HuH-7 (cell line): ENCODE data around the gene CIITA.

ENCODE experiments used
- DNase-seq: peaks from one replicate; pipeline ENCODE4 v3.0.0; 2011; ENCODE audit warnings: low spot score

CIITA gene

DNA sequence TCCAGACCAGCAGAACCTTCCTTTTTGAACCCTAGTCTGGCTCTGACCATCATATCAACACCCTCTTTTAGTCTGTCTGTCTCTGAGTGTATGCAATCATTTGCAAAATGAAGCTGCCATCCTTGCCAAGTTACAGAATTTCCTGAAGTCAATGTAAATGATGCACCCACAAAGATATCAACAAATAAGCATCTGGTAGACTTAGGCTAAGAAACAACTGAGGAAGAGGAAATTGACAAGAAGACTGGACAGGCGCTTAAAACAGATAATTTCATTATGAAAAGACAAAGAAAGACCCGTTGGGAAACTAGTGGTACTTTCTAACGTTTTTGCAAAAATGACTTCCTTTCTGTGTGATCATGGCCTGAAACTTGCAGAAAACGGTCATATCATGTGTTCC is 24.7 kb upstream of the CIITA start:
- DNase-seq: no peak

DNA sequence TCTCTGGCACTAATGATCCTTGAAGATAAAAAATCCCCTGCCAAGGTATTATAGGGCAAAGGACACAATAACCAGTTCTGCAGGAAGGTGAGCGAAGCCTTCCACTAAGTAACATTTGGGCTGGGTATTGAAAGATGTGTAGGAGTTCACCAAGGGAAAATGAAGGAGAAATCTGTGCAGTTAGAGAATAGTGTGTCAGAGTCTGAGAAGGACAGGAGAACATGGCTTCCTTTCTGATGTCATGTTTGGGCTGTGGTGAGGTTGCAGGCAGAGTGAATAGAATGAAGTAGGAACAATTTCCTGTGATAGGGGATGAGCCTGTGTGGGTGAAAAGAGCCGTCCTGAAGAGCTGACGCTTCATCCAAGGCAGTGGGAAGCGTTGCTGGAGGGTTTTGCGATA is 24.1 kb upstream of the CIITA start:
- no peak for DNase-seq

DNA sequence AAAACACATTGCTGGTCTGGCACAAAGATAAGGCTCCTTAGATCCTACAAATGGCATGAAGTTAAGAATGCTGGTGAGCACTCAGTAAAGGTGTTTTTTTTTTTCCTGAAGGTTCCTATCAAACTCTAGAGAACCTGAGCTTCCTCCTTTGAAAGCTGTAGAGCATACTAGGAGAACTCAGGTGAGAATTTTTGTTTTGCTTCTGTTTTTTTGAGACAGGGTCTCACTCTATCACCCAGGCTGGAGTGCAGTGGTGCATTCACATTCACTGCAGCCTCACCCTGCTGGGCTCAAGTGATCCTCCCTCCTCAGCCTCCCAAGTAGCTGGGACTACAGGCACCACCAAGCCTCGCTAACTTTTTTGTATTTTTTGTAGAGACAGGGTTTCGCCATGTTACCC is 21.0 kb upstream of the CIITA start:
- DNase-seq: no peak

DNA sequence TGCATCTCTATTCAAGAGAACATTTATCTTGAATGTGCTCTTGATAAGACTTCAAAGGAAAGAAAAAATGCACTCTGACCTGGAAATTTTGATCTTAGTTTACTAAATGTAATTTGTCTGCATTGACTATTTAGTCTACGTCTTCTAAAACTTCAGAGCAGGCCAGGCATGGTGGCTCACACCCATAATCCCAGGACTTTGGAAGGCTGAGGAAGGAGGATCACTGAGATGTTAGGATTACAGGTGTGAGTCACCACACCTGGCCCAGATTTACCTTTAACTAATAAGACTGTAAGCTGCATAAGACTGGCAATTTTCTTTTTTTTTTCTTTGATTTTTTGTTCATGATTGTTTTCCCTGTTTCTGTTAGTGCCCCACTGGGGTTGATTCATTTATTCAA is 18.8 kb upstream of the CIITA start:
- DNase-seq: no peak

DNA sequence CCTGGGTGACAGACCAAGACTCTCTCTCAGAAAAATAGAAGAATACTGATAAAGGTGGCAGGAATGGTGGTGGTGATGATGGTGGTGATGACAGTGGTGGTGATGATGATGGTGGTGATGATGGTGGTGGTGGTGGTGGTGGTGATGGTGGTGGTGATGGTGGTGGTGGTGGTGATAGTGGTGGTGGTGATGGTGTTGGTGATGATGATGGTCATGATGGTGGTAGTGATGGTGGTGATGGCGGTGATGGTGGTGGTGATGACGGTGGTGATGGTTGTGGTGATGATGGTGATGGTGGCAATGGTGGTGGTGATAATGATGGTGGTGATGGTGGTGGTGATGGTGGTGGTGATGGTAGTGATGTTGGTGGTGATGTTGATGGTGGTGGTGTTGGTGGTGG is 18.0 kb upstream of the CIITA start:
- no peak for DNase-seq

DNA sequence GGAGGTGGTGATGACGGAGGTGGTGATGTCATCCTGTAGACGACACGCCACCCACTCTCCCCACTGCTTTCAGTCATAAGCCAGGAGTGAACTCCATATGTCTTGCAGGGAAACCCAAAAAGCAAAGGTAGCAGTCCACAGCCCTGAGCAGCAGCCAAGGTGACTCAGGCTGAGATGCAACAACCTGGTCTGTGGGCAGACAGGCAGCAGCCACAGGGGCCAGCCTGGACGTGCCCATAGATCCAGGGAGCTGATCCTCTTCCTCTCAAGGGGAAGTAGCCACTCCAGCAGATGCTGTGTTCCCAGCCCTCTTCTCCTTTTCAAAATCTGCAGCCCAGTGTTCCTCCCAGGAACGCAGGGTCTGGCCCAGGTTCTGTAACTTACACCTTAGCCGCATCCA is 17.3 kb upstream of the CIITA start:
- DNase-seq: no peak

DNA sequence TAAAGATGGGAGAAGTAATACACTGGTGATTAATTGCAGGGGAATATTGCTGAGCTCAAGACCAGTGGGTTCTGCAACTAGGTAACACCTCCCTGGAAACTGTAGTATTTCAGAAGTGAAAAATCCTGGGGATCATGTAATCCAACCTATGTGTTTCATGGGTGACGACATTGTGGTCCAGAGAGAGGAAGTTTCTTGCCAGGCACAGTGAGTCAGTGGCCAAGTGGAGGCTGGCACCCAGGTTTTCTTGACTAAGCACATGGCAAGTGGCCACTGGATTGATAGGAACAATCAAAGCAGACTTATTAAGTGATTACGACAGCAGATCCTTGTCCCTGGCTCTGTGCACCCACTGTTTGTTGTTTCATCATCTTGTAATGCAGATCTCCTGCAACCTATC is 14.6 kb upstream of the CIITA start:
- no peak for DNase-seq

DNA sequence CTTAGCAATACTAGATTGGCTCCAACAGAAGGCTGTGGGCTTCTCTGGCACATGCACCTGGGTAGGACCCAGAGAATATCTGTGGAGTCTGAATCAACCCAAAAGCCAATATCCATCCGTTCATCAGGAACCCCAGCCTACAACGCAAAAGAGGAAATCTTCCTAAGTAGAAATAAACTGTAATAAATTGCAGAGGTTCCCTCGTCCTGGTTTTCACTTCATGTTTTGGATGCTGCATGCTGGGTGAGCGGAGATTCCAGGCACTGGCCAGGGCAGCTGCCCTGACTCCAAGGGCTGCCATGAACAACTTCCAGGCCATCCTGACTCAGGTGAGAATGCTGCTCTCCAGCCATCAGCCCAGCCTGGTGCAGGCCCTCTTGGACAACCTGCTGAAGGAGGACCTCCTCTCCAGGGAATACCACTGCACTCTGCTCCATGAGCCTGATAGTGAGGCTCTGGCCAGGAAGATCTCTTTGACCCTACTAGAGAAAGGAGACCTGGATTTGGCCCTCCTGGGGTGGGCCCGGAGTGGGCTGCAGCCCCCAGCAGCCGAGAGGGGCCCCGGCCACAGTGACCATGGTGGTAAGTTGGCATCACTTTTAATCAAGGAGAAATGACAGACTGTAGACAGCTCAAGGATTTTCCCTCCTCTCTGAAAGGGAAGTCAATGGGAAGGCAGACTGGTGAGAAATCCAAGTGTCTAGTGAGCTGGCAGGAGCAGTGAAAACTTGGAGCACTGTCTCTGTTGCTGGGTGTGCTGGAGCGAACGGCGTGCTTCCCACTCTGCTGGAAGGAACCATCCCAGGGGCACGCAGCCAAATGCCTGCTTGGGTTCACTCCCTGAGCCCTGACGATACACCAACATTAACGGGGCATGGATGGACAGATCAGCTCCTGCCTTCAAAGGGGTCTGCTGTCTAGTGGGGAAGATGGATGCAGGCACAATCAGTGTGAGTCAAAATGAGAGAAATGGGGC is 10.7 kb upstream of the CIITA start:
- no peak for DNase-seq

DNA sequence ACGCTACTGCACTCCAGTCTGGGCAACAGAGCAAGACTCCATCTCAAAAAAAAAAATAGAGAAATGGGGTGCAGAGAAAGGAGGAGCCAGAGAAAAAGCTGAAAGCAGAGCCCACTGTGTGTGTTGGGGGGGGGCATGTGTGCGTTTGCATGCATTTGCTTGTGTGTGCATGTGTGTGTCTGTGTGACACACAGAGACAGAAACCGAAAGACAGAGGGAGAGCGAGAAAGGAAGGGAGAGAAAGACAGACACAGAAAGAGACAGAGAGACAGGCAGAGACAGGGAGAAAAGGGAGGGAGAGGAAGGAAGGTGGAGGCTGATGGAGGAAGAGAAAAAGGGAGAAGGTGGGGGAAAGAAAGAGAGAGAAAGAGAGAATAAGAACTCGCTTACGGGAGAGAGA is 9.8 kb upstream of the CIITA start:
- DNase-seq: no peak

DNA sequence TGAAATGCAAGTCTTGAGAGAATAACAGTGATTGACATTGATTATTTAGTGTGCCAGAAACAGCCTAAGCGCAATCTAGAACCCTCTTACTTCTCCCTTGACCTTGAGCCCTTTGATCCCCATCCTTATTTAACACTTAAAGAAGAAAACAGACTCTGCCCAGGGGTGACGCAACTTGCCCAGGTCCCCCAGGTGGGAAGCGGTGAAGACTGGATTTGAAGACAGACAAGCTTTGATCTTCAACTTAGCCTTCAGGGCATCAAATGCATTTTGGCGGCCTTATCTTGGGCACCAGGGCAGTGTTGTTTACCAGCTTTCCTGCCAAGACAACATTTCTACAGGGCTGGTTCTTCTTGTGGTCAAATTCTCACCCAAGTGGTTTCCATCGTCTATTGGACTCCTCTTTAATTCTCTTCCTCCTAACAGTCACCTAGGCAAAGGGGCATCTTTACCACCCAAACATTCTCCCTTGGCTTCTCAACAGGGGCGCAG is 8.9 kb upstream of the CIITA start:
- no peak for DNase-seq

DNA sequence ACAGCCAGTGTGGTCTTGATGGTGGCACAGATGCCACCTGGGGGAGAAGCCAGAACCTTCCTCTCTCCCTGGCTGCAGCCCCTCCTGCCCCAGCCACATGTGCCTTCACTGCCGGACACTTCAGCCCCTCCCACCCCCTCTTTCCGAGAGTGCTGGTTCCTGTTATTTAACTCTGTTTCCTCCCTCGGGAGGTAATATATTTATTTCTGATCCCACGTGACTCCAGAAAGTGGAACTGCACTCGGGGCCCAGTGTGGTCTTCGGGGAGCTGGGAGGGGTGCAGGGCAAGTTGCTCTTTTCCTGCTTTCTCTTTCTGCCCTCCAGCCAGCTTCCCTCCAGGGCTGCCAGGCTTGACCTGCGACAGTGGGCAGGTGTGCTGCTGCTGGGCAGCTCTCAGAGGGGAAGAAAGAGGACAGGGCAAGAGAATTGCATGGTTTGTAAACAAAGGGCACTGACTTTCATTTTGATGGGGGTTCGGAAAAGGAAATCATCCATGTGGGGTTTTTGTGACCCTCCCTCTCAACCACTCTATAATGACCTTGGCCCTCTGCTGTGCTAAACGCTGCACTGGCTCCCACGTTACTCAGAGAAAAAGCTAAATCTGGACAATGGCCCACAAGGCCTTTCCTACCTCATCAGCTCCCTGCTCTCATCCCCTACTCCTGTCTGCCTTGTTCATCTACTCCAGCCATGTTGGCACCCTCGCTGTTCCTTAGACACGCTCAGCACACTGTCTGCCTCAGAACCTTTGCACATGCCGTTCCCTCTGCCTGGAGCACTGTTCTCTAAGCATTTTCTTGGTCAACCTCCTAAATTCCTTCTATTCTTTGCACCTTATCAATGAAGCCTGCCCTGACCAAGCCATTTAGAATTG is 8.2 kb upstream of the CIITA start:
- DNase-seq: no peak

DNA sequence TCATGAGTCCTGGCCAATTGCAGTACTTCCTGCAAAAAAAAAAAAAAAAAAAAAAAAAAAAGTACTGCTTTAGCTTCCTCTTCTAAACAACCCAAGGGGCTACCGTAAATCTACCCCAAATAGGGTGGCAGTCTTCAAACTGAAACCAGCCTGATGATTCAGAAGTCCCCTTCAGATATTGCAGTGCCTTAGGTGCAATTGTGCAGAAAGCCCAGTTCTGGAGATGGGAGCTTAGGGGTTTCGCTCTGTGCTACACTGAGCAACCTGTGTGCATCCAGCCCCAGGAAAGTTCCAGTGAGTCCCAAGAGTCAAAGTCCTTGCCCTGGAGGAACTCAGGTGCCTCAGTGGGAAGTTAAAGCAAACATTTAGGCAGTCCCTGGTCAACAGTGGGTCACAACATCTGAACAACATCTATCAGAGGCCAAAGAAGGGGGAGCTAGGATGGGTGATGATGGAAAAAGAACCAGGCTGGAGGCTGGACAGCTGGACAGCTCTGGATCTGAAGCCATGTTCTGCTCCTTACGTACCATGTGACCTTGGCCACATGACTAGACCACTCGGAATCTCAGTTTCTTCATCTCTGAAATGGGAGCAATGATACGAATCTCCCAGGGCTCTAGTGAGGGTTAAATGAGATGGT is 6.7 kb upstream of the CIITA start:
- no peak for DNase-seq

DNA sequence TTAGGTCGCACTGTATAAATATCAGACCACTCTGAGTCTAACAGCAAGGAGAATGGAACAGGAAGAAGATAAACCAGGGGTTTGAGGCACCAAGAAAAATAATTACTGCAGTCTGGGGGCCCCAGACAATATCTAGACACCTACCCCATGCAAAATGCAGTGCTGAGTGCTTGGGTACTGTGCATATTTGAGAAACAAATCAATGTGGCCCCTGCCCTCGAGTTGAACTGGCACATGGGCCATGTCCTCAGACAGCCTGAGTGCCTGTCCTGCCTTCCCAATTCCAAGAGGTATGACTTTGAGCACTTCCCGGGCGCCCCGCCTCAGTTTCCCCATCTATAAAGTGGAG is 6.2 kb upstream of the CIITA start:
- no peak for DNase-seq

DNA sequence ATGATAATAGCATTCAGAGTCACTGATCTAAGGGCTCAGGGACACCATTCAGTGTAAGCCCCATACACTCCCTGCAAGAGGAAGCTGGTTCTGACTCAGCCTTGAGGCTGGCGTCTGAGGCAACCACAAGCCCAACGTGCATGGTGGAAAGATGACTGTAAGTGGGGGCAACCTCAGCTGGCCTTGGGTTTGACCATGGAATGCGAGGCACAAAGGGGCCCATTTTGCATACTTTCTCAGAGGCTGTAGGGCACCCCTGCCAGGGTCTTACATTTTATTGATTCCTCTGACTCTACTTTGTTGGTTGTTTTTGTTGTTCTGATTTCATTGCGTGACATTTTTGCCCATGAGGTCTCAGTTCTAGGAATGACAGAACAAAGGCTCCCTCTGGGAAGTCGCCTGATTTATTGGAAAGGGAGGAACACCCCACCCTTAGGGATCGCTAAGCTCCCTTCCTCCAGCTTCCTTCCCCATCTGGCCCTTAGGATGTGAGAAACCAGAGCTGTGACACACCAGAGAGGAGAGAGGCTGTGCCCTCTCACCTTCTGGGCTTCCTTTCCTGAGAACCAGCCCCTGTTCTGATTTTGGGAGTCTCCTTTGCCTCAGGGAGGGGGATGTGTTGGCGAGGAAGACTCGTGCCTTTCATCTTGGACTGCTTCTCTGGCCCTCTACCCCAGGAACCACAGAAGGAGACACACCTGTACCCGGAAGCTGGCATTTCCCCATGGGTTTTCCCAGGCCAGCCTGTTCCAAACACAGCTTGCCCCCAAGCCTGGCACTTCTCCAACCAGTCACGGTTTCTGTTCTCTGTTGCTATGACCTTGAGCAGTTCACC is 5.6 kb upstream of the CIITA start:
- no peak for DNase-seq

DNA sequence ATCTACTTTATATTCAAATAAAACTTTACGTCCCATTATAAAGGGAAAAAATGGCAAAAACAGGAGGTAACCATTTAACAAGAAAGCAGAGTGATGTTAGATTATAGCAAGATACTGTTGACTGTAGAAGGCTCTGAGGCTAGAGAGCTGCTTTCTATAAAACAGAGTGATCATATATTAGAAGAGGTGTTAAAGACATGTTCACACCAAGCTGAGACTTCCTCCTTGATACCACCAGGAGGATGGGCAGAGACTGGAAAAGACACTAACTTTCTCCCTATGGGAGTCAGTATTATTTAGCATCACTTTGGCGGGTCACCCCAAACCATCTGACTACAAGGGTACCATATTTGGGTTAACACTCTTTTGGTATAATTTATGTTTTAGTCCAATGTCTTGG is 687 bp upstream of the CIITA start:
- no peak for DNase-seq

DNA sequence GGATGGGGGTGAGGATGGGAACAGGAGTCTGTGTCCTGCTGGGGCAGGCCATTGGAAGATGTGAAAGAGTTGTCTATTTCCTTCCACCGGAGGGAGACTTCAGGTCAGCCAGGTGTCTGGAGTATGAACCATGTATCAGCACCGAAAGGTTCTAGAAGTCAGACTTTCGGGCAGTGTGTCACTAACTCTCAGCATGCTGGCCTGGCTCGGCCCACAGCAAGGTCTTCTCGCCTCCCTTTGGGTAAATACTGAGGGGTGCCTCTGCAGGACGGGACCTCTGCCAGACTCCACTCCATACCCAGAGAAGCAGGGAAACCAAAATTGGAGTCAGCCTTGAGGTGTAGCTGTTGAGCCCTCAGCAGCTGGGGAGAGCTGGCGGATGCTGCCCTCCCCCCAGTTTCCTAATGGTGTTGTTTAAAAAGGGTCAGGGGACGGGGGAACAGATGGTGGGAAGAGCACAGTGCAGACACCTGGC is 507 bp downstream of the CIITA start:
- DNase-seq: no peak

DNA sequence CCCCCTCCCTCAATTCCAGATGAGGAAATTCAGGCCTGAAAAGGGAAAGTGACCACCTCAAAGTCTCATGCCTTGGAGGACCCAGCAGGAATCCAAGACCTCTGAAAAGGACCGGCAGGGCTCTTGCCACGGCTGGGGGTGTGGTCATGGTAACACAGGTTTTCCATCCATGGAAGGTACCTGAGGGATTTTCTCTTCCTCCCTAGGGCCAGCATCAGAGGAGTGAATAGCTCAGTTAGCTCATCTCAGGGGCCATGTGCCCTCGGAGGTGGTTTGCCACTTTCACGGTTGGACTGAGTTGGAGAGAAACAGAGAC is 1.3 kb downstream of the CIITA start:
- DNase-seq: no peak

DNA sequence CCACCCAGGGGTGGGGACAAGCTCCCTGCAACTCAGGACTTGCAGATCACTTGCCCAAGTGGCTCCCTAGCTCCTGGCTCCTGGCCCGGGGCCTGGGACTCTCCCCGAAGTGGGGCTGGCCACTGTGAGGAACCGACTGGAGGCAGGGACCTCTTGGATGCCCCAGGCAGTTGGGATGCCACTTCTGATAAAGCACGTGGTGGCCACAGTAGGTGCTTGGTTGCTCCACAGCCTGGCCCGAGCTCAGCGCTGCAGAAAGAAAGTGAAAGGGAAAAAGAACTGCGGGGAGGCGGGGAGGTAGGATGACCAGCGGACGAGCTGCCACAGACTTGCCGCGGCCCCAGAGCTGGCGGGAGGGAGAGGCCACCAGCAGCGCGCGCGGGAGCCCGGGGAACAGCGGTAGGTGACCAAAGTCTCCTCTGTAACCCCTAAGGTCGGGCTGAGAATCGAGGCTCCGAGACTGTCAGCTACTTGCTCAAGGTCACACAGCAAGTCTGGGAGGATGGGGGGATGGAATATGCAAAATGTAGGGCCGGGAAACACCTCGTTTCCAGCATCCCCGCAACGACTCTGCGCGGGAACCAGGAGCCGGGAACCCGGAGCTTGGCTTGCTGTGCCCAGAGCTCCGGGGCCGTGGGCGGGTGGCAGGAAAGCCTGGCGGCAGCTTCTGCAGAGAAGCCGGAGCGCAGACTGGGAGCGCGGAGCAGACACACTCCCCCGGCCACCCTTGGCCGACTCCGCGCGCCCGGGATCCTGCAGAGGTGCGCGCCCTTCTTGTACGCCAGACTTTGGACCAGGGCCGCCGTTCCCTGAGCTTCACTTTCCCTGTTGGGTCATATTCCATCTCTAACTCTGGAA is 1.9 kb downstream of the CIITA start:
- DNase-seq: no peak

DNA sequence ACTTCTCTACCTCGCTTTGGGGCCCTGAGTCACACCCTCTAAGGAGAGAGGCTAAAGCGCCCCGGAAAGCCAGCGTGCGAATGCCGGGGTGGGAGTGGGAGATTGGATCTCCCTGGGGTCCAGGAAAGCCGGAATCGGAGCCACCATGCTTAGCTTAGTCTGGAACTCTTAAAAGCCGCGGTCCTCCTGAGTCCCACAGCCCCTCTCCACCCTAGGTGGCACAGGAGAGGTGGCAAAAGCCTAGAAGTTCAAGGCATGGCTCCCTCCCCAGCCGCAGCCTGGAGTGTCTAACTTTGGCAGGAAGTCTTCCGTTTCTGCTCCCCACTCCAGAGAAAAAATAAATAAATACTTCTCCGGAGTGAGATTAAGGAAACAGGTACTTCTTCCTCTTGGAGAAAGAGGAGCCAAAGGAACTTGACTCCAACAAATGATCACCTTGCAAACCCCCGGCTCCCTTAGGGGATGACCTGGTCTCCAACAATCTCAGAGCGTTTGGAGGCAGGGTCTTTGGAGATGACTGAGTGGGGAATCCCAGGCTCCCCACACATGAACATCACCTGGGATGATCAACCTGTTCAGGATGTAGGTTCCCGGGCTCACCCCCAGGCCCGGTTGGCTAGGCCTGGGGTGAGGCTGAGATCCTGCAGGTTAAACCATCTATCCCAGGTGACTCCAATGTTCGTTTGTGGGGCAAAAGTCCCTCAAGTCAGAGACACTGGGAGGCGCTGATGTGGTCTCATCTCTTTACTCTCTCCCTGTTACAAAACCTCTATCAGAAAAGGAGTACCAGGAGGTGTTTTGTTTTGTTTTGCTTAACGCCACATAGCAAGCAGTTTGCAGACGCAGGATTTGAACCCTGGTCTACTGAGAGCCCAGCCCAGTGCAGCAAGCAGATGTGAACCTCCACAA is 2.9 kb downstream of the CIITA start:
- no peak for DNase-seq
